Right renal cortex interstitium (tissue), 3 donors: Measurements from ENCODE around the gene CBARP. TPM values are rescaled to one million over a fixed set of nuclear protein-coding genes. Genes with fewer than 3 reads are reported as not detected.

Source experiments
- DNase-seq, 3 donors: peaks; one replicate each; pipeline ENCODE4 v3.0.0-alpha.2; 2013; ENCODE audit warnings: low read depth in 3 of 3, low spot score in 2 of 3
- polyA plus RNA-seq, 3 donors: library from polyadenylated mRNA; unstranded; fragments of 120-200 nt; gene quantifications; one replicate each; pipeline ENCODE4 v1.2.1, GENCODE V29; 2013; ENCODE audit not compliant: insufficient read length in 3 of 3

Gene CBARP
- polyA plus RNA-seq, 3 donors = 0.78 to 1.8 (median 0.90) TPM

DNA sequence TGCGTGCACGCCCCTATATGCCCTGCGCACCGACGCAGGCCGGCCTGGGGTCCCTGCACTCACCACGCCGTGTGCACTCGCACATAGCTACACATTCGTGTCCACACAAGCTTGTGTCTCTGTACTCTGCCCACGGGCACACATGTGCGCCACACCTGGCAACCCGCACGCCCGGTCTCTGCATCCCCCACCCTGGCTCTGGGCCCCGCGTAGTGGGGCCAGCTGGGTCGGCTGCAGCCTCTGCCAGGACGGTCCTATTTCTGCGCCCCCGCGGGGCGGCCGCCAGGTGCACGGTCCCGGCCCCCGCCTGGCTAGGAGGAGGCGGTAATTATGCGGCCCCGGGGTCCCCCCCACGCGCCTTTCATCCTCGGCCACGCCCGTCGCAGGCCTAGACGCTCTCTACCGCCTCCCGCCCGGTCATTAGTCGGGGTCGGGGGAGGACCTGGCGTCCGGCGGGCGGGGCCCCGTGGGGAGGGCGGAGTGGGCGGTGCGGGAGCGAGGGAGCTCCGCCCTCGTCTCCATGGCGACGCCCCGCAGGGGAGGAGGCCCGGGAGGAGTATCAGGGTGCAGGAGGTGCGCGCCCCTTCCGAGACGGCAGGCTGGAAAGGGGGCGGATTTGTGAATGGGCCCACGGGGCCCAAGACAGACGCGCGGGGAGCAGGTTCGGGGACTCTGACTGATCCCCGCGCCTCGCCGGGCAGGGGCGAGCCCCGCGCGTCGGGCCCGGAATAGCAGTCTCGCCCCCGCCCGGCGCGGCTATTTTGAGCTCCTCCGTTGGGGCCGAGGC is 28.5 kb upstream of the CBARP start:
- DNase-seq = no peak

DNA sequence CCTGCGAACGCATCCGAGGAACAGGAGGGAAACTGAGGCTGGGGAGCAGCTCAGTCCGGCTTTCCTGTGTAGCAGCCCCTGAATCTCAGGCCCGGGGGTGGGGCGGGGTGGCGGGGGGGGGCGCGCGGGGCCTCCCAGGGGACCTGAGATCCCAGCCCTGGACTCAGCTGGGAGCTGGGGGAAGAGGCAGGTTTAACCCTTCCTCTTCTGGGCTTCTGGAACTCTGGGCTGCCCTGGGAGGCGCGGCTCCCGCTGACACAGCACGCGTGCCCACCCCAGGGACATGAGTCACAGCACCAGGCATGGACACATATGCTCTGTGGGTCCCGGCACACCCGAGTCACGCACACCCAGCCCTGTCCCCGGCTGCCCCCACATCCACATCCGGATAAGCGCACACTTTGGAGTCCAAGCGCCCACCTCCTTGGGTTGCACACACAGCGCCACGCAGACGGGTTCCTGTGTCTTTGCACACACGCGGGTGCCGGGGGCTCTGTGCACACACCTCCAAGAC is 27.9 kb upstream of the CBARP start:
- no peak for DNase-seq

DNA sequence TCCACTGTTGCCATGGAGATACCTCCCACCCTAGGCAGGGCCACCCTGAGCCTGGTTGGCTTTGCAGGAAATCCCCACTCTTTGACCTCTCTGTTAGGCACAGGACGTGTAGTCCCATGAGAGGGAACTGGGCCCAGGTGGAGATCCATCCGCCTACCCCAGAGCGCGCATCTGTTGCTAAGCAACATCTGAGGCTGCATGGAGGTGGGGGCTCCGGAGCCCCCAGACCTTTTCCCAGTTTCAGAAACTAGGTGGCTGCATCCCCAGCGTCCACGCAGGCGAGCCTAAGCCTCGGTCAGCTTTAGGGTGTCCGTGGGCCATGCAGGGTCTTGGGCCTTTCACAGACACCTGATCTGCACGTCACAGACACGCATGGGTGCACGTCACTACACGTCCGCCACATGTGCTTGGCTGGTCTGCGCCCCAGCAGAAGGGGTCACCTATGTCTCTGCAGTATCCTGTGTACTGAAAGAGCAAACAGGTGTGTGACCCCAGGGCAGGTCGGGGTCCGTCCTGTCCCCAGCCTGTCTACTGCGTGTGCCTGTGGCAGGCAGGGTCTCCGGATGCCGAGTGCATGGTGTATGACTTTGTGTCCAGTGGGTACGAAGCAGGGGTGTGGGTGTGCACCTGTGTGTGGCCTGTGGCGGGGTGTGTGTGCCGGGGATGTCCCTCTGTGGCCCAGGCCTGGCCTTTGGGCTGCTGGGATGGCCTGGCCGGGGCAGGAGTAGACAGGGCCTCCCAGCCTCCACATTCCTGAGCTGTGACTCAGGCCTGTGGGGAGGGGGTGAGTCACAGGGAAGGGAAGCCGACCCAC is 27.2 kb upstream of the CBARP start:
- DNase-seq = no peak

DNA sequence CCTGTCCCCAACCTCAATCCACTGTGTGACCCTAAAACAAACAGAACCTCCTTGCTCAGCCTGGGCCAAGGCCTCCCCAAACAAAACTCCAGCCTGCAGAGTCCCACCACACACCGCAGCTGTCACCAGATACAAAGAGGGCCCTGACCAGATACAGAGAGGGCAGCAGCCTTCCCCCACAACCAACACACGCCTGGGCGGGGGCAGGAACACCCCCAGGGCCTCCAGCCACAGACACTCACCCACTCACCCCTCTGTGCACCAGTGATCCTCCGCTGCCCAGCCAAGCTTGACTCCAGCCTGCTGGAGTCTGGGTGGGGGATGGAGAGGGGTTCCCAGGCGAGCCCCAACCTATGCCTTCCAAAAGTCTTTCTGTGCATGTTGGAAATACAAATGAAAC is 25.4 kb upstream of the CBARP start:
- no peak for DNase-seq

DNA sequence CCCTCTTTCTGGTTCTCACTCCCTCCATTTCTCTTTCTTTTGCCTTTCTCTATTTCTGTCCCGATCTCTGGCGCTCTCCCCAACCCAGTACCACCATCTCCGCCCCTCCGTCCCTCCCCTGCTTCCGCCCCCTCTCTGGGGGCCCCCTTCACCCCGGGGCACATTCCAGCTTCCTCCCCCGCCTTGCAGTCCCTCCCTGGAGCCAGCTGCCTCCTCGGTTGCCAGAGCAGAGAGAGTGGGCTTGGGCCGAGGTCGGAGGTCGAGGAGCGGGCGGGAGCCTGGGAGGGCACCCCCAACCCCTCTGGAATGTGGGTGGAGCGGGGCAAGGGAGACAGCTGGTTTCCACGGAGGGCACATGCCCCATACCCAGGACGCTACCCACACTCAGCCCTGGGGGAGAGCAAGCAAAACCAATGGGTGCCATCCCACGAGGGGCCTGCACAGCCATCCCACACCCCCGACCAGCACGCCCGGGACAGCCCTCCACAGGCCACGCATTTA is 24.9 kb upstream of the CBARP start:
- DNase-seq = no peak

DNA sequence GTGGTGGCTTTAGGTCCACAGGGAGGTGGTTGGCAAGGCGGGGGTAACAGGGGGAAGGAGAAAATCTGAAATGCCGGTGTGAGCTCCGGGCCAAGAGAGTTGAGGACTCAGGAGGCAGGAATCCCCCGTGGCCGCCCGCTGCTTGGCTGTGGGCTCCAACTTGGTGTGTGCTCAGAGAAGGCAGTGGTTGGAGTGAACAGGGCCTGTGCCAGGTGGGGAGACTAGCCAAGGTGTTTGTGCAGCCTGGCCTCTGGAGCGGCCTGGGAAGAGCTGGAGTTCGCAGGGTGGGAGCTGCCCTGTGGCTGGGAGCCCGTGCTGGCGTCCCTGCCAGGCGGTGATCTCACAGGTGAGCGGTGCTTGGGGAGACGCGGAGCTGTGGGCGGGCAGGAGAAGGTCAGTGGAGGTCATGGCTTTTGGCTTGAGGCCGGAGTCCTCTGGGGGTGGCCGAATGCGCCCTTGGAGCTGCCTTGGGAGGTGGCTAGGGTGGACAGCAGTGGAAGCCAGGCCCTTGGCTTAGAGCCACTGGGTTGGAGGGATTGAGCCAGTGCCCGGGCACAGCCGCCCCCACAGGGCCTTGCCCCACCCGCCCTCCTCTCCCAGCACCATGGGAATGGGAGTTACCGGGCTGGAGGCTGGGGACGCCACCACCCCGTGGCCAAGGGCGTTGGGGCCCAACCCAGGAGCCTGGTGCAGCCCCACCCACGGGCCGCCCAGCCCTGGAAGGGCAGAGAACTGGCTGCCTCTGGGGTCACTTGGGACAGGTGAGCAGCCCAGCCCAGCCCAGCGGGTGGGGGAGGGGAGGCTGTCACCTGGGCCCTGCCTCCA is 24.2 kb upstream of the CBARP start:
- no peak for DNase-seq

DNA sequence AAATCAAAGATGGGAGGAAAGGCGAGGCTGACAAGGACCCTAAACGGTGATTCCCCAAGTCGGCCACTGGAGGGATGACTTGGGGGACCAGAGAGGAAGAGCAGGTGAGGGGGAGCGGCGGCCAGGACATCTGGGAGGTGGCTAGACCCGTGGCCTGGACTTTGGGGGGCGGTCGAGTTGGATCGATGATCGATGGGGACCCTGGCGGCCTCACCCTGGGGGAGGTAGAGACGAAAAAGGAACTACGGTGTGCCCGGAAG is 23.7 kb upstream of the CBARP start:
- no peak for DNase-seq

DNA sequence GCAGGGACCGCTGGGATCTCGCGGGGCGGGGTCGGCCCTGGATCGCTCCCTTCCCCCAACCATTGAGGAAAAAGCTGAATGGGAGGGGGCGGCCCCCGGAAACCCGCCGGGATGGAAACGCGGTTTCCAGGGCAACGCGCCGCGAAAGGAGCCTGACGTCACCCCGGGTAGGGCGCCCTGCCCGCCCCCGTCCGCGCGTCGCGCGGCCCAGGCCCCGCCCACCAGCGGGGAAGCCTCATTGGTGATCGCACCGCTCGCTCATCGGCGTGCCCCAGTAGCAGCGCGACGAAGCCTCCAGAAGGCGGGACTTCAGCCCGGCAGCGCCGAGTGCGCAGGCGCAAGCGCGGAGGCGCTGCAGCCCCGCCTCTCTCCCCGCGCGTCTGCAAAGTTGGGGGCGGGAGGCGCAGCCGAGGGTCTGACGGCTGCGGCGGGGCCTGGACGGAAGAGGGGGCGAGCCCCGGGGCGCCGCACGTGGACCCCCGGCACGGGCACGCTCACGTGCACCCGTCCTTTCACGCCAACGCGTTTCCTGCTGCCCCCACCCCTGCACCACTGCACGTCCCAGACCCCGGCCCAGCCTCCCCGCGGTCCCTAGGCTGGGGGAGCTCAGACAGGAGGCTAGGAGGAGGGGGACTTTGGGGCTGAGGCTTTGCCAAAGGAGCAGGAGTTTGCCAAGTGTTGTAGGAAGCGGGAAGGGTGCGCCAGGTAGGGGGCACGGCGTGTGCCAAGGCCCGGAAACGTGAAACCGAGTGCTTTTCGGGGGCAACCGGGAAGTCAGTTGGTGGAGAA is 23.1 kb upstream of the CBARP start:
- peak in 2 of 3 donors; percentile 91 to 92 for DNase-seq

DNA sequence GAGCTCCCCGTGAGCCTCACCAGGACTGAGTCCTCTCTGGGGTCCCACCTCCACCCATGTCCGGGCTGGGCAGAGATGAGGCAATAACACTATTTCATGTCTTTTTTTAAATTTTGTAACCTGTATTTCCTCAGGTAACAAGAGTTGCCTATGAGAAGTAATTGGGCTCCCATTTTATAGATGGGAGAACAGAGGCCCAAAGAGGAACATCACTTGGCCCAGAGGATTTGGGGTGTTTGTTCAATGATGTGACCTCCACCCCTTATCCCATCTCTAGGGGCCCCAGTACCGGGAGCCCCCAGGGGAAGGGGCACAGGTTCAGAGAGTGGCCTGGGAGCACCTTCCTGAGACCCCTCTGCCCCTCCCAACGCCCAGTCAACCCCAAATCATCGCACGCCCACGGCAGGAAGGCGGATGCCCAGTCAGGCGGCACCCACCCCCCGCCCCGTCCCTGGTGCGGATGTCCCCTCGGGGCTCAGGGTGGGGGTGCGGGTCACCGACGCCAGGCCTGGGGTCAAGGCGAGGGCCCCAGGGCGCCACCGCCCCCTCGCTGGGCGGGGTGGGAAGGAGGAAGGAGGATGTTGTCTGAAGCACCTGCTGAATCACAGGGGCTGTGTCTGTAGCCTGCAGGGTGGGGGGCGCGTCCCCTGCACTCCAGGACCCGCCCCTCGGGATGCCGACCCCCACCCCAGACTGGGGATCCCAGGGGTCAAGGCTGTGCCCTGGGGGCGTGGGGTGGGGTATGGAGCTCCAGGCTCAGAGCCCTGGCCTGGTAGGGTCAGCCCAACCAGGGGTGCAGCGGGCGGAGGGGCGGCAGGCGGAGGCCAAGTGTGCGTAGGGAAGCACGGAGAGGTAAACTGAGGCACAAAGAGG is 22.3 kb upstream of the CBARP start:
- DNase-seq = no peak

DNA sequence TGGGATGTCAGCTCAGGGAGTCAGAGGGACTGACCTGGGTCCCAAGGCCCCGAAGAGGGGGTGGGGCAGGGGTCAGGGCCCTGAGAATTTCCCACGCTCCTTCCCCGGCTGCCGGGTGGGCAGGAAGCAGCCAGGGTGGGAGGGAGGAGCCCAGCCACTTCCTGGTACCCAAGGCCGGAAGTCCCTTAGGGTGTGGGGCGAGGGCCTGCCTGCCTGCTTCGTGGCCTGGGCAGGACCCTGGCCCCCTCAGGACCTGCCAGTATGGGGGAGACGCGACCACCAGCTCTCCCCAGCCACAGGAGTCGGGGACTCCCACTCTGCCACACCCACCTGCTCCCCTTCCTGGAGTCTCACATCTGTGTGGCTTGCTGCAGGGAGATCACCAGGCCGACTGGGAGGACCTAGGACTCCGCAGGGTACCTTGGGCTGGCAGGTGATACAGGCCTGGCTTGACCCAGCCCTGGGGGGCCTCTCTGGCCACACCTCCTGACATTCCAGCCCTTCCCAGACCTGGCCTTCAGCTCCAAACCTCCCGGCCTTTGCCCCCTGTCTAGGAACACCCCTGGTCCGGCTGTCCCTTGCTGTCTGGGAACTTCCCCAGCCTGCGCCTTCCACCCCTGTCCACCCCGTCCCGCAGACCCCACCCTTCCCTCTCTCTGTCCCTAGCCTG is 21.5 kb upstream of the CBARP start:
- DNase-seq = no peak

DNA sequence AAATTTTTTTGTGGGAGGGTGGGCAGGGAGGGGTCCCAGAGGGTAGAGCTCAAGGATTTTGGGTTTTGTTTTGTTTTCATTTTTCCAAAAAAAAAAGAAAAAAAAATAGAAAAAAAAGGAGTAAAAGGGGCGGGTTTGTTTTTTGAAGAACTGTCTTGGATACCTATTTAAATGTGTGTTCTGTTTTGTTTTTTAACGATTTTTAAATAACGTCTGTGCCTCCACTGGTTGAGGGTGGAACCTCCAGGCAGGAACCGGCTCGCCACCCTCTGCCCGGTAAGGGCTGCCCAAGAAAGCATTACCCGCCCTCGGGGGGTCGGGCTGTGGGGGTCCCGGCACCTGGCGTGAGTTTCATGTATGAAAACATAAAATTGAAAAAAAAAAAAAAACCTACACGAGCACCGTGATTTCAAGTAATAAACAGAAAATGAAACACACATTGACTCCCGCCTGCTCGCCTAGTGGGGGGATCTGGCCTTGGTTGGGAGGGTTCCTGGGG is 21.0 kb upstream of the CBARP start:
- DNase-seq = no peak

DNA sequence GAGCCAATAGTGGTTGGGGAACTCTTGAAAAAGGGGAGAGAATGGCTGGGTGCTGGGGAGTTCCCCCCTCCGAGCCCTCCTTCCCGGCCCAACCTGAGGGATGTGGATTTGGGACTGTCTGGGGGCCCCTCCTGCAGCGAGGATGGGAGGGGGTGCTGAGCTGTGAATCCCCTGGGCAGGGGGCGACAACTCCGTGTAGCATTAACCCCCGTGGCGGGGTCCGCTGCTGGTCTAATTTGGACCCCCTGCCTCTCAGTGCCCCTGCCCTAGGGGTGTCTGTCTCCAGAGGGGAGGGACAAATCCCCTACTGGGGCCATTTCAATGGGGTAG is 20.3 kb upstream of the CBARP start:
- DNase-seq = no peak

DNA sequence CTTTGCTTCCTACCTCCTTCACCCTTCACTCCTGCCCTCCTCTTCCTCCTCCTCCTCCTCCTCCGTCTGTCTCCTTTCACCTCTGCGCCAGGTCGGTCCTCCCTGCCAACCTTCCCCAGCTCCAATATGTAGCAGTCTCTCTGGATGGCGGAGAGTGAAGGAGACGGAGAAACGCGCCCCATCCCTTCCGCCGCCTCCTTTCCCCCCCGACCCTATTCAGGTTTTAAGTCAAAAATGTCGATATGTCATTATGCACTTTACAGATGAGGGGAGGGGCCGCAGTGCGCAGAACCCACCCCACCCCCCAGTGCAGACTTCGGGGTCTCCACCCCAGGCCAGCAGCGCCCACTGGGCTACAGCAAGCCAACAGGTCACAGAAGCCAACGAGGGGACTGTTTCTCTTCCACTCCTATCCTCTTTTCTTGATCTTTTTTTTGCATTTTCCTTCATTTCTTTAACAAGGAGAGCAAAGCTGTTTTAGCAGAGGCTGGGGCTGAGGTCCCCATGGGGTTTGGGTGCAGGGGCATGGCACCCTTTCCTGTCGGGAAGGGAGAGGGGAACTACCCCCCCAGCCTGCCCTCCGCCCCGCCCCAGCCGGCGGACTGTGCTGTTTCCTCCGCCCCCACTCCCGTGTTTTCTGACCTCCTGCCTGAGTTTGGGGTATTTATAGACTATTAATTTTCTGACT is 19.8 kb upstream of the CBARP start:
- no peak for DNase-seq

DNA sequence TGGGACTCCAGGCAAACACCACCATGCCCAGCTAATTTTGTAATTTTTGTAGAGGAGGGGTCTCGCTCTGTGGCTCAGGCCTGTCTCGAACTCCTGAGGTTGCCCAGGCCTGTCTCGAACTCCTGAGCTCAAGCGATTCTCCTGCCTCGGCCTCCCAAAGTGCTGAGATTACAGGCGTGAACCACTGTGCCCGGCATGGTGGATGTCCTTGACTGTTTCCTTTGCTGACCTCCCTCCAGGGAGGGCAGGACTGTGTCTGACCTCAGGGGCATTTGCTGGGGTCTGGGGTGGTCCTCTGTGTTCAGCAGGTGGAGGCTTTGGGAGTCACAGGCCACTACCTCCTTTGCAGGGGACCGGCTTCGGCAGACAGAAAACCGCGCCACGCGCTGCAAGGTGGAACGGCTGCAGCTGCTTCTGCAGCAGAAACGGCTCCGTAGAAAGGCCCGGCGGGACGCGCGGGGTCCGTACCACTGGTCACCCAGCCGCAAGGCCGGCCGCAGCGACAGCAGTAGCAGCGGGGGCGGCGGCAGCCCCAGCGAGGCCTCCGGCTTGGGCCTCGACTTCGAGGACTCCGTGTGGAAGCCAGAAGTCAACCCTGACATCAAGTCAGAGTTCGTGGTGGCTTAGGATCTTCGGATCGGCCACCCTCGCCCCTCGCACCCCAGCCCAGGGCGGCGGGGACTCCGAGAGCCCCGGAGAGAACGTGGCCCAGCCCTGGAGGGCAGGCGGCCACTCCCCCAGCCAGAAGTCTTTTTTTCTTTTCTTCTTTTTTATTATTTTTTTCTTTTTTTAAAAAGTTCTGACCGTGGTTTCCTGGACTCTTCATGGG is 19.1 kb upstream of the CBARP start:
- DNase-seq = no peak

DNA sequence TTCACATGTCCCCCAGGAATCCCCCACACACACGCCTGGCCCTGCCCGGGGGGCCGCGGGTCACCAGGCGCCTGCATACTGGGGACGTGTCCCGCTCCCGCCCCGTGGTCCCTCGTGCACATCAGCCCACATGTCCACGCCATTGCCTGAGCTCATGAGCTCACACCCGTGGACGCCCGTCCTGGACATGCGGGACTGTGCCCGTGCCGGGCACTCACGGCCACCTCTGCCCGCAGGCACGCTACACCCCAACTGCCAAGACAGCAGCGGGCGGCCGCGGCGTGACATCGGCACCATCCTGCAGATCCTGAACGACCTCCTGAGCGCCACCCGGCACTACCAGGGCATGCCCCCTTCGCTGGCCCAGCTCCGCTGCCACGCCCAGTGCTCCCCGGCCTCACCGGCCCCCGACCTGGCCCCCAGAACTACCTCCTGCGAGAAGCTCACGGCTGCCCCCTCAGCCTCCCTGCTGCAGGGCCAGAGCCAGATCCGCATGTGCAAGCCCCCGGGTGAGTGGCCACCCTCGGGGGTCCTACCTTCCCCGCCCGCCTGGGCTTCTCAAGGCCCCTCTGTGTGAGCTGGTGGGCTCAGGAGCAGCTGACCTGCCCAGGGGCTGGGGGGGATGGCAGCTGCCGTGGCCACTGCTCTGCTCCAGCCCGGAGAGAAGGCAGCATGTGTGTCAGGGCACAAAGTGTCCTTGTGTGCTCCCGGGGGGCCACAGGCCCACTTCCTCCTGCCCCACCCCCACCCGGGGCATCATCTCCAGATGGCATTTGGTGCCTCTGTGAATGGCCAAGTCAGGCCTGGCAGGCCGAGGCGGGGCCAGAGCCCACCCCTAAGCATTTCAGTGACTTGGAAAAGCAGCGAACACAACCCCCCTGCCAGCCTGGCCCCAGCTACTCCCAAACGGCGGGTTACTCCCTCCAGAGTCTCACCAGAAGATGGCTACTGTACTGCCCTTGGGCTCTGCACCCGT is 17.7 kb upstream of the CBARP start:
- no peak for DNase-seq

DNA sequence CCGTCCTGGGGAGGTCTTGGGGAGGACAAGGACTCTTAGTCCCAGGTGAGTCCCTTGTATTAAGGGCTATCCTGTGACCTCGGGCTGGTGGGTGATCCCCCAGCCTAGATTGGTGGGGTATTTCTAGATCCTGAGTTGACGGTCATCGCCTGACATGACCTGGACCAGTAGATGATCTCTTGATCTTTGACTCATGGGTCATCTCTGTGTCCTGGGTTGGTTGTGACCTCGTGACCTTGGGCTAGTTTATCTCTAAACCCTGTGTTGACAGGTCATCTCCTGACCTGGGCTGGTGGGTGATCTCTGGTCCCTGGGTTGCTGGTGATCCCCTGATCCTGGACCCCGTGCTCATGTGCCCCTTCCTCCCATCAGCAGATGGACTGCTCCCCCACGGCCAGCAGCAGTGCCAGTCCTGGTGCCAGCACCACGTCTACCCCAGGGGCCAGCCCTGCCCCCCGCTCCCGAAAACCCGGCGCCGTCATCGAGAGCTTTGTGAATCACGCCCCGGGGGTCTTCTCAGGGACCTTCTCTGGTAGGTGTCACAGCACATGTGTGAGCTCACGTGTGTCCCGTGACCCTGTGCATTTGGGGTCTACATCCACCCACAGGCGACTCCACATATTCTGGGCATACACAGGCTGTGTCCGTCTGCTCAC is 16.9 kb upstream of the CBARP start:
- DNase-seq = no peak
